Right lobe of liver (tissue), 4 donors: Measurements from ENCODE around the gene HMGCL.
"Not testable (repeated sequence)": the region's sequence is repeated elsewhere in the genome, so short reads cannot be mapped to it uniquely, and the experiment has no call there.

Source experiments
- POLR2A ChIP-seq: fragments of 450-650 bp; IDR thresholded peaks from one replicate; pipeline ENCODE4 v1.6.1; 2017; ENCODE audit warnings: antibody characterized with exemption, mild to moderate bottlenecking
- TF ChIP-seq, protein P1 (sequence below), 4 donors: fragments of 200-600 bp in 3 of 4; fragments of 450-650 bp in 1 of 4; IDR thresholded peaks; one replicate each; pipeline versions ENCODE4 v1.5.1 to v1.8.0; 2016 to 2022; ENCODE audit warnings: antibody characterized with exemption in 4 of 4, mild to moderate bottlenecking in 2 of 4
- donor health status: DM: no; HTN: no; CAD: no.
- donor health status: DM: no; HTN: no; CAD: no.
- donor health status: DM: no; HTN: yes; CAD: no.

DNA sequence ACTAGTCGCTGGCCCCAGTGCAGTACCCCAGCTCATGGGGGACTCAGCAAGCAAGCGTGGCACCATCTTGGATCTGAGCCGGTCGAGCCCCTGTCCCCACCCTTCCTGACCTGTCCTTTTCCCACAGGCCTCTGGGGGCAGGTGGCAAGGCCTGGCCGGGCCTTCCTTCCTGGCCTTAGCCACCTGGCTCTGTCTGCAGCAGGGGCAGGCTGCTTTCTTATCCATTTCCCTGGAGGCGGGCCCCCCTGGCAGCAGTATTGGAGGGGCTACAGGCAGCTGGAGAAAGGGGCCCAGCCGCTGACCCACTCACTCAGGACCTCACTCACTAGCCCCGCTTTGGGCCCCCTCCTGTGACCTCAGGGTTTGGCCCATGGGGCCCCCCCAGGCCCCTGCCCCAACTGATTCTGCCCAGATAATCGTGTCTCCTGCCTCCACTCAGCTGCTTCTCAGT, 30.5 kb downstream of the HMGCL start:
- TF ChIP-seq, protein P1, sequence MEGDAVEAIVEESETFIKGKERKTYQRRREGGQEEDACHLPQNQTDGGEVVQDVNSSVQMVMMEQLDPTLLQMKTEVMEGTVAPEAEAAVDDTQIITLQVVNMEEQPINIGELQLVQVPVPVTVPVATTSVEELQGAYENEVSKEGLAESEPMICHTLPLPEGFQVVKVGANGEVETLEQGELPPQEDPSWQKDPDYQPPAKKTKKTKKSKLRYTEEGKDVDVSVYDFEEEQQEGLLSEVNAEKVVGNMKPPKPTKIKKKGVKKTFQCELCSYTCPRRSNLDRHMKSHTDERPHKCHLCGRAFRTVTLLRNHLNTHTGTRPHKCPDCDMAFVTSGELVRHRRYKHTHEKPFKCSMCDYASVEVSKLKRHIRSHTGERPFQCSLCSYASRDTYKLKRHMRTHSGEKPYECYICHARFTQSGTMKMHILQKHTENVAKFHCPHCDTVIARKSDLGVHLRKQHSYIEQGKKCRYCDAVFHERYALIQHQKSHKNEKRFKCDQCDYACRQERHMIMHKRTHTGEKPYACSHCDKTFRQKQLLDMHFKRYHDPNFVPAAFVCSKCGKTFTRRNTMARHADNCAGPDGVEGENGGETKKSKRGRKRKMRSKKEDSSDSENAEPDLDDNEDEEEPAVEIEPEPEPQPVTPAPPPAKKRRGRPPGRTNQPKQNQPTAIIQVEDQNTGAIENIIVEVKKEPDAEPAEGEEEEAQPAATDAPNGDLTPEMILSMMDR (IDR thresholded peaks at IDR 0.05): not testable (repeated sequence)
- not testable (repeated sequence) for TF ChIP-seq POLR2A
